Measurements from ENCODE around the gene MYO19.
"Not testable (repeated sequence)": the region's sequence is repeated elsewhere in the genome, so short reads cannot be mapped to it uniquely, and the experiment has no call there.

Gene MYO19

DNA sequence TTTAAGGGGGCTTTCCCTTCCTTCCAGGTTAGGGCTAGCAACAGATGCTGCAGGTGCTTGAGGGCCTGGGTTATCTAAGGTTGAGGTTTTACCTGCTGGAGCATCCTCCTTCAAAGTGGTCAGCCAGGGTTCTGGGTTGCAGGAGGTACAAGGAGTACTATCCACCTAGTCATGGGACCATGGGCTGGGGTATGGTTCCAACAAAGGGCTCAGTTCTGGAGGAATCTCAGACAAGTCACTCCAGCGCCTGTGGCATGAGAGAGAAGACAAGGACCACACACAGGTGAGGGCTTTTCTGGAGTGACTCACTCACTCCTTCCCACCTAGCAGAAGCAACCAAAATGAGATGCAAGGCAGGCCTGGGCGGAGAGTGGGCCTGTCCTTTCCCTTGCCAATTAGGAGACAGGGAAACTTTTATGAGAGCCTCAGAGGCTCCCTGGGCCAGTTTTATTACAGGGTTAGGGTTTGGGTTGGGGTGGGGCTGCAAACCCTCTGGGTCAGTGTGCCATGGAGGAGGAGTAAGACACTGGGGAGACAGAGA, 2.2 kb downstream of the MYO19 start:
- no peak for DNase-seq (ENCODE audit: low read depth in 2 of 2, low spot score in 1 of 2)

DNA sequence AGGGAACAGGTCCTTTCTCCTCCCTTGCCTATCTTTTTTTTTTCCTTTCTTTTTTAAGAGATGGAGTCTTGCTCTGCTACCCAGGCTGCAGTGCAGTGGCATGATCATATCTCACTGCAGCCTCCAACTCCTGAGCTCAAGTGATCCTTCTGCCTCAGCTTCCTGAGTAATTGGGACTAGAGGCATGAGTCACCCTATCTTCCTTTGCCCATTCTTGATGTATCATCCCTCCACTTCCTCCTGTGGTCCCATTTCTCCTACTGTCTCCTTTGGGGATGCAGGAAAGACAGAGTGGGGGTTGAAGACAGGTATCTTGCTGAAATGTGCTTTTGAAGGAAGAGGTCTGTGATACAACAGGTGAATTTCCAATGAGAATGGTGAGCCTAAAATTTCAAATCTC, 5.5 kb downstream of the MYO19 start:
- DNase-seq (ENCODE audit: low read depth in 2 of 2, low spot score in 1 of 2) = no peak

DNA sequence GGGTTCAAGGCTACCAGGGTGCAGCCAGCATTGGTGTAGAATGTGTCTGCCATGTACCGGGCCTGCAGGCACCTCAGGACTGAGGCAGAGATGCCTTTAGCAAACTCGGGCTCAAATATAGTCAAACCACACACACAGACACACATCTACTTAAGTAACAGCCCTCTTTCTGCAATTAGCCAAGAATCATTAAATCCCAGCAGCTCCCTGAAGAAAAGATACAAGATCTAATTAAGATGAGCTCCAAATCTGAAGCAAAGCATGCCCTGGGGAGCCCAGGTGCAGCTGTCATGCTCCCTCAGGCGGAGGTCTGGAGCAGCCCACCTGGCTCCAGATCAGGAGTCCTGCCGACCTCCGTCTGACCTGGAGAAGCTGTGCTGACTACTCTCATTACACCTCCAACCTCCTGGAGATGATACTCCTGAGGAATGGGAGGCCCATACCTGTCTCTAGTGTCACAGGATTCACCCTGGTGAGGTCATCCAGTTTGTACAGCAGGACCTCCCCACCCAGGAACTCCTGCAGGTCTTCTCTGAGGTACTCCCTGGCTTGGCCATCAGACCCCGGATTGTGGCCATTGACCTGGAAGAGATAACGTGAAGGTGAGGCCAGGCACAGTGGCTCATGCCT, 6.9 kb downstream of the MYO19 start:
- no peak for DNase-seq (ENCODE audit: low read depth in 2 of 2, low spot score in 1 of 2)

DNA sequence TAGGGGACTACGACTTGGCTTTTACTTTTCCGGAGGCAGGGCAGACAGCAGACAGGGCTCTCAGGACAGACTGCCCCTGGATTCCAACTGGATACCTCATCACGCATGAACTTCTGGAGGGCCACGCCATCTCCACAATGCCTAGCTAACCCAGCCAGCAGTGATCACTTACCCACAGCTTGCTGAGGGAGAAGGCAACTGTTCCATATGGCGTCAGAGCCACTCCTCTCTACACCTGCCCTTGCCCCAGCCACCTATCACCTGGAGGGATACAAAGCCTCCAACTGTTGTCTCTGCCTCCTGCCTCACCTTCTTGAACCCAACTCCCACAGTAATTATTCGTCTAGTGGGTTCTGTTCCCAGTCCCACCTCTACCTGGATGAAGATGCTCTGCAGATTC, 8.8 kb downstream of the MYO19 start:
- no peak for DNase-seq (ENCODE audit: low read depth in 2 of 2, low spot score in 1 of 2)

DNA sequence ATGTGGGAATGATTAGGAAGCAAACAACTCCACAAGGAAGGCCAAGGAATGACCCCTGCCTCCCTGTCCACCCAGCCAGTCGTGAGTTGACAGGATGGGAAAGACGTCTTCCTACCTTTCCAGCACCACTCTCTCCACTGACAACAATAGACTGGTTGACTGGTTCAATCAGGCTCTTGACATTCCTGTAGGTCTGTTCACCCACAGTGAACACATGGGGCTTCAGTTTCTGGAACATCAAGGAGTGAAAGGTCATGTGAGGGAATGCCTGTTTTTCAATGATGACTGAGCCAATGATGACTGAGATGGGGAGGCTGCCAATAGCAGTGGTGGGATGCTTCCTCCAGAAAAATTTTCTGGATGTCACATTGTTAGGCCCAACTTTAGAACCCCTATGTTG, 9.6 kb downstream of the MYO19 start:
- no peak for DNase-seq (ENCODE audit: low read depth in 2 of 2, low spot score in 1 of 2)

DNA sequence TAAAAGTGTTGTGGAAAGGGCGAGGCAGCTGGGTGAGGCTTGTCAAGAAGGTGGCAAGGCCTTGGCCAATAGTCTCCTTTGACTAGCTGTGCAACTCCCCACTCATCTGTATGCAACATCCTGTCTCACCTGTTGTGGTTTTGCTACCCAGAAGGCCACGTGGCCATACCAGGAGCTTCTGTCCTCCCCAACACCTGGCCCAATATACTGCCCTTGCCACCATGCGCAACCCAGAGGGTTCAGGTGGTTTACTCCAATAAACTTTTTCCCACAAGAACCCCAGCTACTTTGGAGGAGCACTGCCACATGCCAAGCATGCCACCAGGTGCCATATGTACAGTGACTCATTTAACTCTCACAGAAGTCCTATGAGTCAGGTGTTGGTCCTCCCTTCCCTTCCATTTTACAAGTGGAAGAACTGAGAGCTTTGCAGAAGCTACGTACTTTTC, 10.2 kb downstream of the MYO19 start:
- no peak for DNase-seq (ENCODE audit: low read depth in 2 of 2, low spot score in 1 of 2)

DNA sequence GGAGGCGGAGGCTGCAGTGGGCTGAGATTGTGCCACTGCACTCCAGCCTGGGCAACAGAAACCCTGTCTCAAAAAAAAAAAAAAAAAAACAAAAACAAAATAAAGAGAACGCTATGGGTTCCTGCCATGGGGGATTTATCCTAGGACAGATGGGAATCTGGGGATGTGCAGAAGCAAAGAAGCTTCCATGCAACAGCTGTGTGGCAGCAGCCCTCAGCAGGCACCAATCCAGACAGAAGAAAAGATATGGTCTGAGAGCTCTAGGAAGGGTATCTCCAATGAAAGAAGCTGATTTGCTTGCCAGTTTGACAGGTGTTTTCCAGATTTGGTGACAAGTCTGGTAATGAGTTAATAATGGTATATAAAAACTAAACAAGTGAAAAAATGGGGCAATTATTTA, 11.6 kb downstream of the MYO19 start:
- DNase-seq (ENCODE audit: low read depth in 2 of 2, low spot score in 1 of 2) = no peak

DNA sequence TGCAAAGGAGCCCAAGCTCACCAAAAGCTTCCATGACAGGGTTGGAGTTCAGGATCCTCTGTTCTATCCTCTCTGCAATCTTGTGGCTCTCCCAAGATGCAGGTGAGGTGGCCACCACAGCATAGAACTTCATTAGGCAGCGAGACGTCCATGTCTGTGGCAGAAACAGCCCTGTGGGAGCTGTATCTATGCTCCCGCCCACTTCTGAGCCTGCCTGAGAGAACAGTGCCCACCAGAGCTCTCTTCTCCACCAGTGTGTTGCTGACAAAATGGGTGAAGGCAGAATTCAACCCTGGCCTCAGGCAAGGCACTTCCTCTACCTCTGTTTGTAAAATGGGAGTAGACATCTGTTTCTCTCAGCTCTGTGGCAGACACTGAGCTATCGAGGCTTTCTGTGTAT, 18.8 kb downstream of the MYO19 start:
- no peak for DNase-seq (ENCODE audit: low read depth in 2 of 2, low spot score in 1 of 2)

DNA sequence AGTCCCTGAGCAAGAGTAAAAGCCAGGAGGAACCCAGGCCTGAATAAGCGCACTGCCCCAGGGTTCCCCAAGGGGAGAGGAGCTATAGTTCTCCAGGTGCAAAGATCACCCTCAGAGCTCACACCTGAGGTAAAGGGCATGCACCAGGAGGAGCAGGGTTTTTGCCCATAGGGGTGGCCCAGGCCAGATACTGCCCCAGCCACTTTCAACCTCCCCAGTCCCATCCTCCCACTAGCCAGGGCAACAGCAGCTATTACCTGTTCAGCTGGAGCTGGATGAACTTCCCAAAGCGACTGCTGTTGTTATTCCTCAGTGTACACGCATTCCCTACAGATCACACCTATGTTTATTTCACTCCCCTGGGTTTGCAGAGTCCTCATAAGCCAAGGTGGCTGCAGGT, 19.8 kb downstream of the MYO19 start:
- DNase-seq (ENCODE audit: low read depth in 2 of 2, low spot score in 1 of 2) = no peak

DNA sequence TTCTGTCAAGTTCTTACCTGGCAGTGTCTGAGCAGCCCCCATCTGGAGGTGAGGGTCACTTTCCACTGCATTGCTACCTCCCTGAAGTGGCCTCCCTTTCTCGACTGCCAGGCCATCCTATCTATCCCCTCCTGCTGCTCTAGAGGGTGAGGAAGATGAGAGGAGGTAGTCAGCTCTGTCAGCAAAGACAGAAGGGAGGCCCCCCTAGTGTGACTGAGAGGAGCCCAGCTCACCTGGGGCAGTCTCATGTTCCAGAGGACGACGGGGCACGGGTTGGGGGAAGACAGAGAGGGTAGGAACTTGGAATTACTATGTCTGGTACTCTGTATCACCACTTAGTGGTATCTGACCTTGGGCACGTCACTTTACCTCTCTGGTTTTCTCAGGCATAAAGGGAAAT, 22.0 kb downstream of the MYO19 start:
- DNase-seq (ENCODE audit: low read depth in 2 of 2, low spot score in 1 of 2) = no peak

DNA sequence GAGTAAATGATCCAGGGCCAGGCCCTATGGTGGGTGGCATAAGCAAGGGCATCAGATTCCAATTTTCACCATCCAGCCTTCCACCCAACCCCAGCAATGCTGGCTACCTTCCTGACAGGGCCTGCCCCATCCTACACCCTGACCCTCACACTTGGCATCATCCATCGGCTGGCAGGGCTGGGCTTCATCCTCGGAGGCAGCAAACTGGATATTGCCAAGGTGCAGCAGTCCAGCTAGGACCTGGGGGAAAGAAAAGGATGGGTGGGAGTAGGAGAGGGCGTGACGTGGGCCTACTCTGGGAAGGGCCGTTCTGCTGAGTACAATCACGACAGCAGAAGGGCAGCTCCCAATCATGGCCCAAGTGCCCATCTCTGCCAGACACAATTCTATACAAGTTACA, 23.5 kb downstream of the MYO19 start:
- no peak for DNase-seq (ENCODE audit: low read depth in 2 of 2, low spot score in 1 of 2)

DNA sequence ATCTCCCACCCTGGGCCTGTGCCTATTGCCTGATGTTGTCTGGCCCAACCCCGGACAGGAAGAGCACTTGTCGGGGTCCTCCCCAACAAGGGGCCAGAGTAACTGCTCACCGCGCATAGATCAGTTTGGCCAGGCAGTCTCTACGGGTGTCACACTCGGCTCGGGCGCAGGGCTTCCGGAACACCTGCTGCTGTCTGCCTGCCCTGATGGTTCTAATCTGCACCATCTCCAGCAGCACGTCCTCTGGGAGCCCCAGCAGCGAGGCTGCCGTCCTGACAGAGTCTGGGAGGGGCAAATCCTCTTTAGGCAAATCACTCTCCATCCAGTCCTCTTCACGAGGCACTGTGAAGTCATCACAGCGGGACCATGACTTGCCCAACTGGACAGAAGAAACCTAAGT, 24.0 kb downstream of the MYO19 start:
- no peak for DNase-seq (ENCODE audit: low read depth in 2 of 2, low spot score in 1 of 2)

DNA sequence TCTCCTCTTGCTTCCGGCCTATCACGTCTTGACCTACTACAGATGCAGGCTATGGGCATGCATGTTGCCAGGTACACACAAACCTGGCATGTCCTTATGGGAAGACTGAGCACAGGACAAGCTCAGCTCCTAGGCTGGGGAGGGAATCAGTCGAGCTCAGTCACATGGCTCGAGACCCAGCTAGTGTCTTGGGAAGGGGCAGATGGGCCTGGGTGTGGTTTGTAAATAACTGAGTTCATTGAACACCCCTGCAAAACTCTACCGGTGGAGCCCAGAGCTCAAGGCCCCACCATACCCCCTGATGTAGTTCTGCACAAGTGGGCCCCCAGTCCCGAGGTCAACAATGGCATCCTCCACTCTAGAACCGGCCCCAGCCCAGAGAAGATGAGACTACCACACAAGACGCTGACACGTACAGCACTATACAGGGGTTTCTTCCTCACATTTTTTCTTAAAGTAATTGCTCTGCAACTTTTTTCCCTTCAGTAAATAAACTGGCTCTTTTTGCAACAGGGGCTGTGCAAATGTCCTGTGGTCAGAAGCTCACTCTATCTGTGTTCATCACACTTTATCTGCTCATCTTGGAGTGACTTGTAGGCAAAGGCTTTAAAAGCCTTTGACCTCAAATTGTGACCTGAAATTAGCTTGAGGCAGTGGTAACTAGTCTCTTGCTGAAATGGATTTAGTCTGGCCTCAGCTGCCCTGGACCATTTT, 25.2 kb downstream of the MYO19 start:
- no peak for DNase-seq (ENCODE audit: low read depth in 2 of 2, low spot score in 1 of 2)

DNA sequence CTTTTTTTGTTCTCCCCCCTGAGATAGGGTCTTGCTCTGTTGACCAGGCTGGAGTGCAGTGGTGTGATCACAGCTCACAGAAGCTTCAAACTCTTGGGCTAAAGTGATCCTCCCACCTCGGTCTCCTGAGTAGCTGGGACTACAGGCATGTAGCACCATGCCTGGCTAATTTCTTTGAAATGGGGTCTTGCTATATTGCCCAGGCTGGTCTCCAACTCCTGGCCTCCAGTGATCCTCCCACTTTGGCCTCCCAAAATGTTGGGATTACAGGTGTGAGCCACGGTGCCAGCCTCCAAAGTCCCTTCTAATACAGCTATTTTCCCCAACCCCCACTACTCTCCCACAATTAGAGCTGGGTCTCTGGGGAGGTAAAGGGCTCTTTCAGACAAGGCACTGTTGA, 26.2 kb downstream of the MYO19 start:
- not testable (repeated sequence) for DNase-seq (ENCODE audit: low read depth in 2 of 2, low spot score in 1 of 2)

DNA sequence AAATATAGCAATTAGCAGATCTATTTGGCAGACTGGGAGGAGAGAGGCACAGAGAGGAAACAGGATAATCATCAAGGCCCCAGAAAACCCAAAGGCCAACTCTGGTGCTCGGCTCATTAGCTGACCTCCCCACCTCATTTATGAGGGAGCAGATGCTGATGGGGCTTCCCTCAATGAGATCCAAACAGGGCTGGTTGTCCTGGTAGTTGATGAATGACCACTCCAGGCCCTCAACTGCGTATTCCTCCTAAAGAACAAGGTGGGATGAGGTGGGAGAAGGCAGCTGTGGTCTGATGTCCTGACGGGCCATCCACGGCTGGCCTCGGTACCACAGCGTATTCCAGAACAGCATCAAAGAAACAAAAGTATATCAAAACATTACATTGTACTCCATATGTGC, 27.4 kb downstream of the MYO19 start:
- DNase-seq (ENCODE audit: low read depth in 2 of 2, low spot score in 1 of 2) = no peak

DNA sequence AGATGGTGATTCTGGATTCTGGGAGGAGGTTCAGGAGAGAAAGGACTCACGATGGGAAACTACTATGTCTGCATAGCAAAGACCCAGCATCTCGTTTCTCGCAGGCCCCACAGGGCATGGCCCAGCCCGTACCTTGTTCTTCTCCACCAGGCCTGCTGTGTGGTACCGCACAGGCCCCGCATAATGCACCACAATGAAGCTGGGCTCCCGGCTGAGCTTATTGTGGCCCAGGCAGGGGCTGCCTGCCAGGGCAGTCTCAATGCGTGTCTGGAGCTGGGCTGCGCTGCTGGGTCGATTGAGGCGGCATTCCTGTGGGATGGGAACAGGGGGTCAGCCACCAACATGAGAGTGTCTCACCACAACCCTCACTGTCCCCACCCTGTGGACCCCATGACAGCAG, 27.8 kb downstream of the MYO19 start:
- DNase-seq (ENCODE audit: low read depth in 2 of 2, low spot score in 1 of 2) = no peak

DNA sequence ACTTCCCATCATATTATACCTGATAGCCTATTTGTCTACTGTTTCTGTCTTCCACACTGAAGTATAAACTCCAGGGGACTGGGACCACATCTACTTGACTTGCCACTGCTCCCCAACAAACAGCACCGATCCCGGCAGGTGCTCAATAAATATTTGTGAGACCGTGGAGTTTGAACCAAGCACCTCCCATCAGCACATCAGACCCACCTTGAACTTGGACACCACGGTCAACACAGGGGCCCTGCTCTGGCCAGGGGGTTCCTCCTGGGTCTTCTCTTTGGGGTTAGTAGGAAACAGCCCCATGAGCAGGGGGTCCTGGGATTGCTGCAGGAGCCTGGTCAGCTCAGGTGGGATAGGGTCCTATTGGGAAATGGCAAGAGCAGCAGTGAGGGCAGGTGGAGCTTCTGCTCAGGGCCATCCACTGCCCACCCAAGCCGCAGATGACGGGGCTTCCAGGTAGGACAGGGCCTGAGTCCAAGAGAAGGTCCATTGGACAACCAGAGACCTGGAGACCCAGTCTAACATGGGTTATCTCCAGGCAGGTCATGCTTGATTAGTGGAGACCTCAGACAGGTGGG, 28.3 kb downstream of the MYO19 start:
- no peak for DNase-seq (ENCODE audit: low read depth in 2 of 2, low spot score in 1 of 2)

DNA sequence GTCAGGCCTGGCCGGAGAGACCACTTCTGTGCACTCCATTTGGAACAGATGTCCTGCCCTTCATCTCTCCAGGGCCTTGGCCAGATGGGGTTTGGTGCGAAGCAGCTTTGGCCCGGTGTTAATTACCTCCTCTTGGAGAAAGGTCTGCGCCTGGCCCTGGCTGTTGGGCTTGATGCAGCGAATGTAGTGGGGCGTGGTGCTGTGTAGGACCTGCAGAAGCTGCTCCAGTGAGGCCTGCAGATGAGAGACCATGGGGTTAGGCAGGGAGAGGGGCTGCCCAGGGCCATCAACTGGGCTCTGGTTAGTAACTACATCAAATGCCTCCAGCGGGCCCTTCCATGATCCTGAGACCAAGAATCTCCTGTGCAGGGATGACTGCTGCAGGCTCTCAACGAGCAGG, 29.5 kb downstream of the MYO19 start:
- DNase-seq (ENCODE audit: low read depth in 2 of 2, low spot score in 1 of 2) = no peak

DNA sequence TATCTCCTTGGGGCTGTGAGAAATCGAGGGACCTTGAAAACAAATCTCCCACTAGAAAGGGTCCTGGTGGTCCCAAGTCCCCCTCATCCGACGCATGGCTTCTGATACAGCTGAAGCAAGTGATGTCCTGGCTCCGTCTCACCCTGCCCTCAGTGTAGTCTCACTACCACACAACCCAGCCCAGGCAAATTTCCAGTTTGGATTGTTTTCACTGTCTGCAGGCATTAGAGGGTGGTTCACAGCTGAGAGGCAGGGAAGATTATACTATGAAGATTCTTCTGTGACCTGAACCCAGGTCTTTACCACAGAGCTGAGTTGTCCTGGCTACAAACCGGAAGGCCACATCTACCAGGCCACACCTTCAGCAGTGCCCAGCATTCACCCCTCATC, 30.5 kb downstream of the MYO19 start:
- DNase-seq (ENCODE audit: low read depth in 2 of 2, low spot score in 1 of 2) = no peak

DNA sequence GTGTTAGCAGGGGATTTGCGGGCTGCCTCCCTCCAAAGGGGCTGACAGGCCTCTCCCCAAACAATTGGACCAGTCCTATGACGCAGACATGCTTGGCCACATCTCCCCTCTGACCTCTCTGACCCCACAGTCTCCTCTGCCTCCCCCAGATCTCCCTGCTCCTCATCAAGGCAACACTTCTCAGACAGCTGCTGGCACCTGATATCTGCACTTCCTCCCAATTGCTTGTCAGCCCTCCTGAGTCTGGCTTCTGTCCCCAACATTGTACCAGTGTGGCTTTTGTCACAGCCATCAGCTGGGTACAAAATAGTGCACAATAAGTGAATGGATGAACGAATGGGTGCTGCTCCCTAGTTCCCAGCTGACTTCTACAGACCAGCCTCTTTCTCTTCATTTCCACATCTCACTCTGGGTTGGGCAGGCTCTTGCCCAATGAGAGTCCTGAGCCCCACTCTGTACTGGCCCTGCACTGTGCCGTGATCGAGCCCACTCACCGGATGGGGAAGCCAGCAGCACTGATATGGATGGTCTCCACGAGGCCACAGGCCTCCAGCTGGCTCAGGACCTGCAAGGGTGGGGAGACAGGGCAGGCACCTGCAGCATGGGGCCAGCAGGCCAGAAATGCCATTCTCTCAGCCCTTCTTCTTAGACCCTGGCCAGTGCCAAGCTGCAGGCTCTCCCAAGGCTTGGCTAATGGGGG, 31.1 kb downstream of the MYO19 start:
- no peak for DNase-seq (ENCODE audit: low read depth in 2 of 2, low spot score in 1 of 2)

DNA sequence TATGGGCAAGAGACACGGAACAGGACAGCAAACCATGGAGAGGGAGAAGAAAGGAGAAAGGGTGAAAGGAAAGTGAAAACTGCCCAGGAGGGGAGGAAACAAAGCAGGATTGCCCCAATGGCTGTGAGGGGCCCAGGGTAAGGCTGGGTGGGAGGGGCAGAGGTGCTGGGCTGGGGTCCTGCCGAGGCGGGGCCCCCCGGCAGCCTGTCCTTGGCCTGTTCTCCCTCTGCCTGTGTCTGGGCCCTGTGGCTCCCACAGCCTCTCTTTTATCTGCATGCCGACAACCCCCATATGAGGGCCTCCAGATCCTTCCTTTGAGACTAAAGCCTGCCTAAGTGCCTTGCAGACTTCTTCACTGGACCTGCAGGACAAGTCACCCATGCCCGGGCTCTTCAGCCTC, 32.7 kb downstream of the MYO19 start:
- no peak for DNase-seq (ENCODE audit: low read depth in 2 of 2, low spot score in 1 of 2)

DNA sequence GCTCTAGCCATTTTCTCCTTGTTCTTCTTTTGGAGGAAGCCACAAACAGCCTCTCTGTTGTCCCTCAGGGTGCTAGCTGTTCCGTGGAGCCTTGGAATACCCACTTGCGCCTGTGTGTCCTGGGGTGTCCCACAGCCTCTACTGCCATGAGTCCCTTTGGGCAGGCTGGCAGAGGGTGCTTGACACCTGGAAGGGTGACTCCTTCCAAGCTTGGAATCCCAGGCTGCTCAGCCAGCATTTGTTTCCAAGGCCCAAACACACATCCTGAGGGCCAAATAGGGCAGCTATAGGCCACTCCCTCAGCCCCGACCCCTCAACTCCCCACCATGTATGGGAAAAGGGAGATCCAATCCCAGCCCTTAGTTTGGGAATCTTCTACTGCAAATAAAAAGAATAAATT, 33.3 kb downstream of the MYO19 start:
- no peak for DNase-seq (ENCODE audit: low read depth in 2 of 2, low spot score in 1 of 2)
